GM18873 (cell line): ENCODE data around the gene NXPE1.

Experiments used
- ATAC-seq: cut with Tn5 transposase; IDR thresholded peaks from one replicate; pipeline ENCODE4 v1.9.1; 2021; ENCODE audit warnings: mild to moderate bottlenecking, moderate library complexity, moderate number of reproducible peaks; ENCODE audit not compliant: unreplicated experiment, low FRiP score

Gene NXPE1

DNA sequence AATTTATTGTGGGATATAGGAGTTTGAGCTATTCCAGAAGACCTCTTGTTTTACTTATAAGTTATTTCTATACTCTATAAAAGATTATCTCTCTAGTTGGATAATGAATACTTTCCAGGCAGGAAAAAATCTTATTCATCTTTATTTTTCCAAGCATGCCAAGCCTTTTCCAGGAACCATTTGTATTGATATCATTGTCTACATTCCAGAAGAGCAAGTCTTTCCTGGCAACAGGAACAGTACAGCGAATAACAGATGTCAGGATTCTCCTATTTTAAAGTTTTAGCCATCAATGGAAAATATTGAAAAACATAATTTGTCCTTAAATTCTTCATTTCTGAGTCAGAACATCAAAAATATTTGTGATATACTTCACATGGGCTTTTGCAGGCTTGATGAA, 5.2 kb upstream of the NXPE1 start:
- no peak for ATAC-seq

DNA sequence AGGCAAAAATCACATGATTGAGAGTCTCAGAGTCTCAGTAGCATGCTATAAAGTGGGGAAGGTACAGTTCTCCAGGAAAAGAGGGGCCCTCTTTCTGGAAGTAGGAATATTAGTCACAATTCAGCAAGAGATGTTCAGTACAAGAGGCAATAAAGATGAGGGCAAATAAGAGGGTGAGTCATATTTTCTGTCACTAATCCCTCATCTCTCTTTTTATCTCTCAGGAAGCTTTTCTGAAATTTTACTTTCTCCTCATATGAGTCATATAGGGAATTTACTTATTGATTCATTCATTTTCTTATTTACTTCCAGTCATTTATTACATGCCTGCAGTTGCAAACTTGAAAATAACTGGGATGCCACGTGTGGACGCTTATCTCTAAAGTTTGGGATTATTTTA, 3.4 kb upstream of the NXPE1 start:
- ATAC-seq: no peak

DNA sequence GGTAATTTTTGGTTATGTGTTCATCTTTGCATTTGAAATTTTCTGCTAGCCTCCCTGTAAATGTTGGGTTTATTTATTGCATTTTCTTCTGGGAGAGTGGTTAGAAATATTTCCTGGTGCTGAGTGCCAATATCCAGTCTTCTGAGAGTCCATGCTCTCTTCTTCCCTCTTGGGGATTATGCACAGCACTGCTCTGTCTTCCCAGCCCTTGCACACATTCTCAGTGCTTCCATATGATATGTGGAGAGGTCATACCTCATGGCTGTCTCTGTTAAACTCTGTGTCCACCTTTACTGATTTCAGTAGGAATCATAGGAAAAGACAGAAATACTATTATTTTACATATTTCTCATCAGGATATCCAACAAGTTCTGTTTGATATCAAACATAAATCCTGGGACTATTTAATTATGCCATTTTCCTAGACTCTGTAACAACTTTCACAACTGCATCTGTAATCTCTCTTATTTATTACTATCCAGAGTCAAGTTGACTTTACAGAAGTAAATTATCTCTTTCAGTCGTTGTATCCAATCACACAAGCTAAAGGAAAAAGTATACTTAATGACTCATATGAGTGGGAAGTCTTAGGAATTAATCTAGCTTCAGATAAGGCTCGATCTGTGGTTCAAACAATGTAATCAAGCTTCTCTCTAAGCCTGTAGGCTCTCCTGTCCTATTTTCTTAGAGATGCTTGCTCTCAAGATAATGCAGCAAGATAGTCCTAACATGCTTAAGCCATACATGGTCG, 2.7 kb upstream of the NXPE1 start:
- ATAC-seq: no peak

DNA sequence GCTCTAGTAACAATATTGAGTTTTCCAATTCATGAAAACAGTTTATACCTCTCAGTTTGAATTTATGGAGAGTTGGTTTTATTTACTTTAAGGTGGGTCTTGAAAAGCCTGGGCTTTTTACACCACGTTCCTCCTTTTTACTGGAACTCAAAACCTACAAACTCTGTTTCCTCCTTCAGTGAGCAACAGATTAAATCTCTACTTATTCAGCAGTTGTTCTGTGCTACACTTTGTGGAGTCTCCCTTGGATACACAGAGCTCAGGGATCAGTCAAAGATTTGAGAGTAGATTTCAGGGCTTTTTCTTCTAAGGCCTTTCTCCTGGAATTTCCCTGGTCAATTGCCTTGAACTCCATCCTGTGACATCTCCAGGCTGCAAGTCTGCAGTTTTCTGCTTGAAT, 3.5 kb downstream of the NXPE1 start:
- no peak for ATAC-seq

DNA sequence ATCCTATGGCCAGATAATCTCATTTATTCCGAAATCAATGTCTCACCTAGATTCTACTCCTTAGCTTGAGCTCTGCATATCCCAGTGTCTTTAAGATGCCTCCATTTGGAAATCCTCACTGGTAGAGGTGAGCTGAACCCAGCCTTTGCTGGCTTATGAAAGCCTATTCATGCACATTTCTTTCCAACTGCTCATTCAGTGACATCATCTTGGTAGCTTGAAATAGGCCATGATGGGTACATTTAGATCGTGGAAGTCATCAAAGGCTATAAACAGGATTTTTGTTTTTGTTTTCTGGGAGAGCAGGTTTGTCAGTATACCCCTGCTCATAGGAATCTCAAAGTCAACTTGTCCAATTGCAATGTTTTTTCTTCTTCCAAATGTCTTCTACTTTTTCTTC, 6.0 kb downstream of the NXPE1 start:
- ATAC-seq: no peak

DNA sequence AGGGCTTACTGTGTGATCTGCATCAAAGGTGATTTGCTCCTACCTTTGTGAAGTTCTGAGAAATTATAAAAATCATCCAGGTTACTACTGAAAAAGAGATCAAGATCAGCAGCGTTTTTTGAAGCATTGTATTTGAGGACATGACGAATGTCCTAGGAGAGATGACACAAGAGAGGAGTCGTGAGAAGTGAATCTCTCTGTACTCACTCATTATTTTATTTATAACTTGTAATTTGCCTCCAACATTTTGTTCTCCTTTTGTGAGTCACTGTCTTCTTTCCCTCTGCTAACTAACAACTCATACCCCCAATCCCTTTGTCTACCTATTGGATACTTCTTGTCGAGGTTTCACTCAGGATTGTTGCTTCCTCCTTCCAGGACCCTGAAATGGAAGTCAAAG, 8.6 kb downstream of the NXPE1 start:
- ATAC-seq: no peak

DNA sequence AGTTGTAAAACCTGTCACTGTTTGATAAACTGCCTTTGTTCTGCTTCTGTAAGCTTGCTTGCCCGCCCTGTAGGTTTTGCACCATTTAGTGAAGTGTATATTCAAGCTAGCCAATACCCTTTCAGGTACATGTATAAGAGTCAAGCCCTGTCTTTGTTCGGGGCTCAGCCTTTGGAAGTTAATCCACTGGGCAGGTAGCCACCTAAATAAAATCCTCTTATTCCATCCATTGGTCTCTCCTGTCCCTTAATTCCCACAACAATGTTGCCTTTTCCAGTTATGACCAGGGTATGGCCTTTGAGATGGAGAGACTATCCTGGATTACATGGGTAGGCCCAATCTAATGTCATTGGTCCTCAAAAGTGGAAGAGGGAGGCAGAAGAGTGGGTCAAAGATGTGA, 34.0 kb downstream of the NXPE1 start:
- ATAC-seq: no peak

DNA sequence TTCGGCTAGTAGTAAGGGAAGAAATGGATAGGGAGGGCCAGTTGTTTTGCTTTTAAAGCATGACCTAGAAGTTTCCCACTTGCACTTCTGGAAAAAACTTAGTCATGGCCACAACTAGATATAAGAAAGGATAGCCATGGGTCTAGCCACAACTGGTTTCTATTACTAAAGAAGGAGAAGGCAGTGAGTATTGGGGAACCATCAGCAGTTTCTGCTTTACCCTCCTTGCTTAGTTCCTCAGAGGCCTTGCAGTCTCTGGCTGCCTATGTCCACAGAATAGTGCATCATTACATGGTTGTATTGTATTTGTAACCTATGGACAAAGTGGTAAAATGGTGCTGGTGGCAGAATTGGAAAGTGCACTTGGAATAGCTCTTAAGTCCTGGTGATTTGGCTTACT, 35.6 kb downstream of the NXPE1 start:
- ATAC-seq: no peak

DNA sequence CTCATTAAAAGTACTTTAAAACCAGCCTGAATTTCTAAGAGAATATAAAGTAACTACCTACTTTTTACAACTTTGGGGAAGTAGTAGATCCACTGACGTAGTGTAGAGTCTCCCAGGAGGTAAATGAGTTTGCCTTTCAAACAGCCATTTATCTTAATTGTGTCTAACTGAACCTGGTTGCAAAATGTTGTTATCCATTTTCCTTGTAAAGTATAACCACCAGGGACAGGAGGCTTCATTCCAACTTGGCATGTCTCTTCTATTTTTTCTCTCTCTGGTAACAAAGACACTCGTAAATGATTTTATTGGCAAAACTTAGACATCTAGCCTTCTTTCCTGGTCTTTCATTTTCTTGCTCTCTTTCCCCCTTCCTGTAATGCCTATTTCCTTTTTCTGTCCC, 36.9 kb downstream of the NXPE1 start:
- no peak for ATAC-seq

DNA sequence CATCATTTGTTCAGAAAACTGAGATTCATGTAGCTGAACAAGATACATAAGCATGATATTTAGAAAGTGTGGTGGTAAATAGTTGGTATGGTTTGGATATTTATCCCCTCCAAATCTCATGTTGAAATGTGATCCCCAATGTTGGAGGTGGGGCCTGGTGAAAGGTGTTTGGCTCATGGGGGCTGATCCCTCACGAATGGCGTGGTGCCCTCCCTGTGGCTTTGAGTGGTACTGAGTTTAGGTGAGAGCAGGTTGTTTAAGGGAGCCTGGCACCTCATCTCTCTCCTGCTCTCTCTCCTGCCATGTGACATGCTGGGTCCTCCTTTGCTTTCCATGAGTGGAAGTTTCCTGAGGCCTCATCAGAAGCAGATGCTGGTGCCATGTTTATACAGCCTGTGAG, 48.1 kb downstream of the NXPE1 start:
- no peak for ATAC-seq

DNA sequence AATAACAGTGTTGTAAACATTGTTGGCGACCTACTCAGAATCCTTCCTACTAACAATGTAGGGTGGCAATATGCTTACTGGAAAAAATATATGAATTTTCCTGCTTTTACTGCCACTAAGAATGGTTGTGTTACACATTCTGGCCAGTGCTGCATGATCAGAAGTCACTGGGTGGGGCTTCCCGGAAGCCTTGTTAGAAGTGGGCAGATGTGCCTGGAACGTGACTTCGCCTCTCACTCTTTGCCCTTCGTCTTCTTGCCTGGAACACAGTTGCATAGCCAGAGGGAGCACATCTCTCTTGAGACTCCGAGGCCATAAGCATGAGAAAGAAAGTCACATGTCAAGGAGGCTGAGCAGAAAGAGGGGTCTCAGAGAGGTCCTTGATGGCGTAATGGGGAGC, 48.6 kb downstream of the NXPE1 start:
- ATAC-seq: no peak

DNA sequence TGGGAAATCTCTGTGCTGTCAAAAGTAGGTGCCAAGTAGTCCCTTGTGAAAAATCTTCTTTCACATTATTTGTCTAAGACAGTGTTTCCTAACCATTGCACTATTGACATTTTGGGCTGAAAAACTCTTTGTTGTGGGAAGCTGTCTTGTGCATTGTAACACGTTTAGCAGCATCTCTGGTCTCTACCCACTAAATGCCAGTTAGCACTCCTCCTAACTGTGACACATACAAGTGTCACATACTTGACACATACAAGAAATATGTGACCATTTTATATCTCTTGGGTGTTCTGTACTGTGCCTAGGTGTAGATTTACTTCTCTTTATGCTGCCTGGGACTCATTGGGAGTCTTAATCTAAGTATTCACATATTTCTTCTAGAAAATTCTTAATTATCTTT, 57.8 kb downstream of the NXPE1 start:
- no peak for ATAC-seq

DNA sequence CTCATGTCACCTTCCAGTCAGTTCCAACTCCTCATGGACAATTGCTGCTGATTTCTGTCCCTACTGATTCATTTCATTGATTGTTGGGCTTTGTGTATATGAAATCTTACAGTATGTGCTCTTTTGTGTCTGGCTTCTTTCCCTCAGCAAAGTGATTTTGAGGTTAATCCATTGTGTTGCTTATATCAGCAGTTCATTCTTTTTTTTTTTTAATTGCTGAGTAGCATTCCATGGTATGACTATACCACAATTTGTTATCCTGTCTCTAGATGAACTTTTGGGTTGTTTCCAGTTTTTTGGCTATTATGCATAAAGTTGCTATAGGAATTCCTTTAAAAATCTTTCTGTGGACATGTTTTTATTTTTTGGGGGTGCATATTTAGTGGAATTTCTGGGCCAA, 59.9 kb downstream of the NXPE1 start:
- no peak for ATAC-seq

DNA sequence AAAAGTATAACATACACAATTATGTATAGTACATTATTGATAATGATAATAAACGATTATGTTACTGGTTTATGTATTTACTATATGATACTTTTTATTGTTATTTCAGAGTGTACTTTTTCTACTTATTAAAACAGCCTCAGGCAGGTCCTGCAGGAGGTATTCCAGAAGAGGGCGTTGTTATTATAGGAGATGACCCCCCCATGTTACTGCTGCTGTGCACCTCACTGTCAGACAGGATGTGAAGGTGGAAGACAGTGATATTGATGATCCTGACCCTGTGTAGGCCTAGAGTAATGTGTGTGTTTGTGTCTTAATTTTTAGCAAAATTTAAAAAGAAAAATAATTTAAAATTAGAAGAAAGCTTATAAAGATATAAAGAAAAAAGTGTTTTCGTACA, 62.8 kb downstream of the NXPE1 start:
- no peak for ATAC-seq

DNA sequence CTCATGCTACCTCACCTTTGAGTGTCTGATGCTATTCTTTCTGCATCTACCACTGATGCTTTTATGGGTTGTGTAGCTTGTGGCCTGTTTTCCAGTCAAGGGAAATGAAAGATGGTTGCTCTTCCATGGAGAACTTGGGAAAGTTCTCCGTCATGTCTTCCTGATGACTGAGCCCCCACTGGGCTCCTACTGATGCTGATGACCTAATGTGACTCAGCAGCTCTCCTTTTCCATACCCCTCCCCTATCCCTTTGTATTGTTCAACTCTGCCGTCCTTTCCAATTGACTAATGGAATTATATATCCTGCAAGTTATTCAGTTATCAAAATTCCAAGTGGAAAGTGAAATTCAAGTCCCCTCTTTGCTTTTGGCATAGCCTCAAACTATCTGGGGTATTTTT, 75.8 kb downstream of the NXPE1 start:
- ATAC-seq: no peak

DNA sequence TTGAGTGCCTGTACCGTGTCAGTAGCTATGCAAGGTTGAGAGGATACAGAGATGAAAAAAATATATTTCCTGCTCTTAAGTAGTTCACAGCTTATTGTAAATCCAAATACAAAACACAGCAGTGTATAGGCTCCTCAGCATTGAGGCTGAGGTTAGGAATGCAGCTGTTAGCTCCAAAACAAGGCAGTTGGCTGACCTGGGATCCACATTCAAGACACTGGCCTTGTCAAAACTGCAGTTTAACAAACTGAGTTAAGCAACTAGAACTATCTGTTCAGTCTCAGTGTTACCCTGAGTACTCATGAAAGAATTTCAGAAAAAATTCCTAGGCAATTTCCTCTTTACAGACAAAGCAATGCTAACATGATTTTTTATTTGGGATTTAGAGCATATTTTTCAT, 77.6 kb downstream of the NXPE1 start:
- no peak for ATAC-seq

DNA sequence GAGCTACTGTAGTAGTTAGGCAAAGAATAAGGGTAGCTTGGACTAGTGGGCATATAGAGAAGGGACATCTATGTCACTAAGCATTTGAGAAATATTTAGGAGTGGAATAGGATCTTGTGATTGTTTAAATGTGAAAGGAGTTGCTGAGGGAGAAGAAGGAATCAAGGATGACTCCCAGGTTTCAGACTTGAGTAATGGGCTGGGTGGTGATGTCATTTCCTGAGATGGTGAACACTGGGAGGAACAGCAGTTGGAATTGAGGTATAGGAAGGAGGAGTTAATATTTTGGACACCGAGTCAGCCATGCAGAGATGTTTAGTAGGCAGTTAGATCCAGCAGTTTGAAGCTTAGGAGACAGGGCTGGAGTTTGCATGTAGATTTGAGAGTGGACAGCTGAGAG, 80.3 kb downstream of the NXPE1 start:
- ATAC-seq: no peak

DNA sequence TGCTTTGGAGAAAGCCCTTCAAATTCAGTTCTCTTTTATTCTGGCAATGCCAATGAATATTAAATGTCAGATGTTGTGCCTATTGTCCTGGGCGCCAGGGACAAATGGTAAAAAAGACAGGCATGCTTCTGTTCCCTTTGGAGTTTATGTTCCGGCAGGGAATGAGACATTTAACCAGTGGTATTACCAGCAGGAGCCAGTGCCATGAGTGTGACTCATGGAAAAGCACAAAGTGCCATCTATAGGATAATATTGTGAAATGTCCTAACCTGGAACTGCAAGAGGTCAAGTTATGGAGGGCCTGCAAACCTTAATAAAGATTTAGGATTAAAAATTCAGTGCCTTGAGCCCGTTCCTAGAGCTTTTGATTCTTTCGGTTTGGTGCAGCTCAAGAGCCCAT, 80.9 kb downstream of the NXPE1 start:
- ATAC-seq: no peak

DNA sequence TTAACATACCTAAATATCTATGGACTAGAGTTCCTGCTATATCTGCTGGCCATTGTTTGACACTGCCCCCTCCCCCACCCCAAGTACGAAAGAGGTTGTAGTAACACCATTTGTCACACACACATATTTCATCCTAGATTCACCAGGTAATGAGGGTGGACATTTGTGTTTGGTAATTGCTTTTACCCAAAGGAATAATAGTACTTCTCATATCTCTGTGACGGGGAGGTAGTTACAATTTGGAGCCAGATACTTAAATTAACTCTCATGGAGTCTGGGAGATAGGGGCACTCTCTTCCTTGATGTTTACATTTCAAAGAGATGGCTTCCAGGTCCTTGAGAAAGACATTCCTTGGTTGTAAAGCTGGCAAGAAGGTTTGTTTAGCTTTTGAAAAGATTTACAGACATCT, 81.7 kb downstream of the NXPE1 start:
- ATAC-seq: no peak

DNA sequence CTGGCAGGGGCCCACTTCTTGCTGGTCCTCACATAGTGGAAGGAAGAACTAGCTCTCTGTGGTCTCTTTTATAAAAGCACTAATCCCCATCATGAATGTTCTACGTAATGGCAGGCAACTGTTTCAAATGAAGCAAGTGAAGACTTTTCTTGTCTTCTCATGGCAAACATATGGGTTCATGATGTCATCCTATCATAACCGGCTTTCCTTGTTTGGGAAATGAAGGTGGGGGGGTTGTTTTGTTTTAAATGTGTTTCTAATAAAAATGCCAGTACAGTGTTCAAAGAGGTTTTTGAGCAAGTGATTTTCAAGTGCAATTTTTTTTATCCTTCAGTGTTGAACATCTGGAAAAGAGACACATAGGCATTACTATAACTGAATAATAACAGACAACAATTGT, 87.0 kb downstream of the NXPE1 start:
- no peak for ATAC-seq
